GM12878 (cell line): ENCODE data around the gene ARMC3.

Experiments
- BCL11A ChIP-seq: IDR thresholded peaks from 2 replicates; pipeline ENCODE4 v1.6.1; 2011; ENCODE audit warnings: low read depth, low read length
- CBX5 ChIP-seq: sonication (generic); IDR thresholded peaks from 2 replicates; pipeline ENCODE4 v1.6.1; 2016; ENCODE audit warnings: low read depth, moderate library complexity, mild to moderate bottlenecking, inconsistent platforms
- CHD2 ChIP-seq: IDR thresholded peaks from 2 replicates; pipeline ENCODE4 v1.6.1; 2011; ENCODE audit warnings: low read depth, low read length, improper control_type of control experiment, borderline replicate concordance
- IKZF1 ChIP-seq: fragments of 450-650 bp; conservative IDR thresholded peaks from 2 replicates; pipeline ENCODE4 v1.6.1; 2017; ENCODE audit warnings: antibody characterized with exemption, mild to moderate bottlenecking
- JUND ChIP-seq: IDR thresholded peaks from 2 replicates; pipeline ENCODE4 v1.6.1; 2012; ENCODE audit warnings: low read depth, mild to moderate bottlenecking, low read length, improper control_type of control experiment, moderate library complexity
- NBN ChIP-seq: fragments of 450-650 bp; IDR thresholded peaks from 2 replicates; pipeline ENCODE4 v1.6.1; 2016
- RAD21 ChIP-seq: IDR thresholded peaks from 2 replicates; pipeline ENCODE4 v1.6.1; 2011; ENCODE audit warnings: mild to moderate bottlenecking, low read depth, low read length, moderate library complexity; ENCODE audit not compliant: insufficient read depth
- REST ChIP-seq: IDR thresholded peaks from 2 replicates; pipeline ENCODE4 v1.6.1; 2012; ENCODE audit warnings: mild to moderate bottlenecking, low read depth, low read length
- SREBF2 ChIP-seq: IDR thresholded peaks from 2 replicates; pipeline ENCODE4 v1.6.1; 2012; ENCODE audit warnings: mild to moderate bottlenecking, low read length
- SUZ12 ChIP-seq: fragments of 200-600 bp; sonication (generic); IDR thresholded peaks from one replicate; pipeline ENCODE4 v1.6.1; 2018; ENCODE audit warnings: antibody characterized with exemption, mild to moderate bottlenecking; ENCODE audit not compliant: unreplicated experiment
- TAF1 ChIP-seq: IDR thresholded peaks from 2 replicates; pipeline ENCODE4 v1.6.1; 2011; ENCODE audit warnings: mild to moderate bottlenecking, low read depth, low read length, borderline replicate concordance
- ZBTB33 ChIP-seq: fragments of 450-650 bp; IDR thresholded peaks from 2 replicates; pipeline ENCODE4 v1.6.1; 2017; ENCODE audit warnings: mild to moderate bottlenecking
- TF ChIP-seq, protein P1 (sequence below), 3 experiments: IDR thresholded peaks in 2 of 3; conservative IDR thresholded peaks in 1 of 3; 2 replicates each; pipeline ENCODE4 v1.5.1; 2011; ENCODE audit warnings: low read depth in 3 of 3, low read length in 3 of 3, mild to moderate bottlenecking in 3 of 3, control low read depth in 2 of 3, moderate library complexity in 2 of 3, inconsistent platforms in 1 of 3, mixed read lengths in 1 of 3; ENCODE audit not compliant: control insufficient read depth in 2 of 3, insufficient read depth in 1 of 3; ENCODE audit errors: extremely low read depth in 1 of 3

DNA sequence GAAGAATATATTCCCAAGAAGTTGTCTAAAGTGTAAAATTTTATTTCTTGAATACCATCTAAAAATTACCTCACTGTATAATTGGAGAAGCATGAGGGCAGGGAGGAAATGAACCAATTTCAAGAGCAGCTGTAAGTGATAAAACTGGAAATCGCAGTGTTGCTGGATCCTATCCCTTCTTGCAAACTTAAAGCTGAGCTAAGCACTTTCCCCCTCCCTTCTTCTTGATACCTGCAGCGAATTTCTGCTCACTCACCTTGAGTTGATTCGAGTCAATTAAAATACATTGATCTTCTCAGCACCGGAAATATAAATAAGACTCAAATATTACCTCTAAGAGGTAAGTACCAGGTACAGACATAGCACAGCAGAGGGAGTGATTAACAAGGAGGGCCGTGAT, 65.5 kb downstream of the ARMC3 start:
- TF ChIP-seq, protein P1, sequence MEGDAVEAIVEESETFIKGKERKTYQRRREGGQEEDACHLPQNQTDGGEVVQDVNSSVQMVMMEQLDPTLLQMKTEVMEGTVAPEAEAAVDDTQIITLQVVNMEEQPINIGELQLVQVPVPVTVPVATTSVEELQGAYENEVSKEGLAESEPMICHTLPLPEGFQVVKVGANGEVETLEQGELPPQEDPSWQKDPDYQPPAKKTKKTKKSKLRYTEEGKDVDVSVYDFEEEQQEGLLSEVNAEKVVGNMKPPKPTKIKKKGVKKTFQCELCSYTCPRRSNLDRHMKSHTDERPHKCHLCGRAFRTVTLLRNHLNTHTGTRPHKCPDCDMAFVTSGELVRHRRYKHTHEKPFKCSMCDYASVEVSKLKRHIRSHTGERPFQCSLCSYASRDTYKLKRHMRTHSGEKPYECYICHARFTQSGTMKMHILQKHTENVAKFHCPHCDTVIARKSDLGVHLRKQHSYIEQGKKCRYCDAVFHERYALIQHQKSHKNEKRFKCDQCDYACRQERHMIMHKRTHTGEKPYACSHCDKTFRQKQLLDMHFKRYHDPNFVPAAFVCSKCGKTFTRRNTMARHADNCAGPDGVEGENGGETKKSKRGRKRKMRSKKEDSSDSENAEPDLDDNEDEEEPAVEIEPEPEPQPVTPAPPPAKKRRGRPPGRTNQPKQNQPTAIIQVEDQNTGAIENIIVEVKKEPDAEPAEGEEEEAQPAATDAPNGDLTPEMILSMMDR (IDR thresholded peaks at IDR 0.05 in 2 of 3, conservative IDR thresholded peaks at IDR 0.05 in 1 of 3; ENCODE audit: control insufficient read depth in 2 of 3, extremely low read depth in 1 of 3, insufficient read depth in 1 of 3, low read depth in 3 of 3, low read length in 3 of 3), result no peak
- TF ChIP-seq CBX5 (no peak), NBN (no peak), BCL11A (no peak), ZBTB33 (no peak), CHD2 (no peak), RAD21 (no peak), IKZF1 (no peak), SUZ12 (no peak), TAF1 (no peak), SREBF2 (no peak), REST (no peak), JUND (no peak)
